ENCODE data around the gene TFDP1.

GRCh38 chr13:113651511-113652403, 67.2 kb downstream of the TFDP1 start:
- no peak for TF ChIP-seq CTCF (IDR thresholded peaks at IDR 0.05; ENCODE audit: low read depth, low read length)
- TF ChIP-seq POLR2A (IDR thresholded peaks at IDR 0.05; ENCODE audit: extremely low read depth, insufficient read length): no peak
- no peak for TF ChIP-seq MYC (IDR thresholded peaks at IDR 0.05; ENCODE audit: low read depth, low read length)

All from NB4 (cell line).